Upper lobe of left lung (tissue), 4 donors: ENCODE data around the gene CAMK1D.

Experiments
- CTCF ChIP-seq, 6 experiments: fragments of 450-650 bp in 4 of 6; fragments of 200-600 bp in 2 of 6; sonication (generic) in 2 of 6; IDR thresholded peaks; one replicate each; pipeline ENCODE4 v1.5.1; 2016 to 2019; ENCODE audit warnings: antibody characterized with exemption in 6 of 6
- POLR2A ChIP-seq, 4 donors: fragments of 450-650 bp; IDR thresholded peaks; one replicate each; pipeline ENCODE4 v1.5.1; 2016 to 2017; ENCODE audit warnings: antibody characterized with exemption in 4 of 4, mild to moderate bottlenecking in 2 of 4

DNA sequence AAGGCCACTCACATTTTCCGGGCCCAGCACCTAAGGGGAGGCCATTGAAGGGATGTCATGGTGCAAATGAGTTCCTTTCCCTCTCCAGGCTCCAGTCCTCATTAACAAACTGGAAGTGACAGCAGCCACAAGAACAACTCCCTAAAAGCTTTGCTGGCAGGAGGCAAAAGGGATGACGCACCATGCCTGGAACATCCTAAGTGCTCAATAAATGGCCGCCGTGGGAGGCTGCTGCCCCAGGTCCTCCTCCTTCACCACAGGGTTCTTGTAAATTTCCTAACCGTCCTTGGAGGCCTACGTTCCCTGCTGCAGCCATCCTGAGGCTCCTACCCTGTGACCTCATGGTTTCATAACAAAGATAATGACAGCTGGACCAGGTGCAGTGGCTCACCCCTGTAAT lies 41.3 kb upstream of the CAMK1D start:
- no peak for TF ChIP-seq CTCF (IDR thresholded peaks at IDR 0.05)
- TF ChIP-seq POLR2A (IDR thresholded peaks at IDR 0.05) = no peak
